Keratinocyte (primary cell): ENCODE measurements around the gene CFAP90.

Source experiments
- CTCF ChIP-seq, 3 experiments: IDR thresholded peaks in 1 of 3; conservative IDR thresholded peaks in 1 of 3; optimal IDR thresholded peaks in 1 of 3; 2 replicates in 2 of 3; 3 replicates in 1 of 3; pipeline versions ENCODE3 to v1.5.1; 2011; ENCODE audit warnings: low read length in 3 of 3, mild to moderate bottlenecking in 3 of 3, moderate library complexity in 2 of 3, control low read depth in 1 of 3, inconsistent platforms in 1 of 3; ENCODE audit not compliant: insufficient read depth in 2 of 3; ENCODE audit errors: extremely low read depth in 1 of 3
- EZH2 ChIP-seq: IDR thresholded peaks from one replicate; pipeline ENCODE4 v1.6.1; 2012; ENCODE audit warnings: inconsistent platforms, mild to moderate bottlenecking, low read length, moderate library complexity

DNA sequence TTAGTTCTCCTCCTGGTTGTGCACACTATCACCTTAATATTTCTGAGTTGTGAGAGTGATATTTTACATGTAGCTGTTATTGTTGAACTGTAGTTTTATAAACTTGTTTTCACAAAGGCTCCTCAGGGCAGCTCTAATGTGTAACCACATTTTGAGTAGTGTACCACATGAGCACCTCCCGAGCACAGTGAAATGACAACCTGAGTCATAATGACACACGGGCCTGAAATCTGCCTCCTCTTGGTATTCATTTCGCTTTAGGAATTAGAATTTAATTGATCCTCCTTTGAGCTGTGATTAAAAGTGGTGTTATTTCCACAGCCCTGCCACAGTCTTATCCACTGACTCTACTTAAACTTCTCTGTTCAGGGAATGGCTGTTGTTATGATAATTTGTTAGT is 25.9 kb upstream of the CFAP90 start:
- TF ChIP-seq EZH2, result no peak
- no peak for TF ChIP-seq CTCF (optimal IDR thresholded peaks at IDR 0.05 in 1 of 3, IDR thresholded peaks at IDR 0.05 in 1 of 3, conservative IDR thresholded peaks at IDR 0.05 in 1 of 3; ENCODE audit: extremely low read depth in 1 of 3, insufficient read depth in 2 of 3, low read length in 3 of 3)
